Effector memory CD8-positive, alpha-beta T cell (primary cell): Measurements from ENCODE around the gene TSPY4.
"Not testable (repeated sequence)": the region's sequence is repeated elsewhere in the genome, so short reads cannot be mapped to it uniquely, and the experiment has no call there.

ENCODE experiments used
- ATAC-seq: fragments of 150-1000 bp; cut with Tn5 transposase; replicated peaks from 2 replicates; pipeline ENCODE4 v1.10.0; 2021; ENCODE audit warnings: mild to moderate bottlenecking, moderate library complexity
- DNase-seq, 3 experiments: peaks; one replicate each; pipeline ENCODE4 v3.0.0; 2021
- H3K27ac Mint-ChIP-seq, 2 donors: one replicate each; pipeline ENCODE4 v1.8.0; 2022; ENCODE audit warnings: mild to moderate bottlenecking in 2 of 2, mixed read lengths in 2 of 2, moderate library complexity in 2 of 2
- H3K27me3 Mint-ChIP-seq, 2 donors: one replicate each; pipeline ENCODE4 v1.8.0; 2022; ENCODE audit warnings: mixed read lengths in 2 of 2
- H3K36me3 Mint-ChIP-seq: one replicate; pipeline ENCODE4 v1.8.0; 2022; ENCODE audit warnings: mild to moderate bottlenecking, moderate library complexity, mixed read lengths; ENCODE audit not compliant: insufficient read depth
- H3K4me1 Mint-ChIP-seq, 2 donors: one replicate each; pipeline ENCODE4 v1.8.0; 2022; ENCODE audit warnings: low read depth in 2 of 2, mixed read lengths in 2 of 2
- H3K4me3 Mint-ChIP-seq, 2 donors: one replicate each; pipeline ENCODE4 v1.8.0; 2022; ENCODE audit warnings: mild to moderate bottlenecking in 2 of 2, mixed read lengths in 2 of 2, moderate library complexity in 2 of 2
- H3K9me3 Mint-ChIP-seq, 2 donors: one replicate each; pipeline ENCODE4 v1.8.0; 2022; ENCODE audit warnings: mixed read lengths in 2 of 2
- total RNA-seq, 9 experiments: gene quantifications; one replicate each; lab custom pipeline; 2026; lab: John Stamatoyannopoulos, UW

TSPY4 gene, protein sequence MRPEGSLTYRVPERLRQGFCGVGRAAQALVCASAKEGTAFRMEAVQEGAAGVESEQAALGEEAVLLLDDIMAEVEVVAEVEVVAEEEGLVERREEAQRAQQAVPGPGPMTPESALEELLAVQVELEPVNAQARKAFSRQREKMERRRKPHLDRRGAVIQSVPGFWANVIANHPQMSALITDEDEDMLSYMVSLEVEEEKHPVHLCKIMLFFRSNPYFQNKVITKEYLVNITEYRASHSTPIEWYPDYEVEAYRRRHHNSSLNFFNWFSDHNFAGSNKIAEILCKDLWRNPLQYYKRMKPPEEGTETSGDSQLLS
- total RNA-seq = 0 reads per million in 9 experiments

DNA sequence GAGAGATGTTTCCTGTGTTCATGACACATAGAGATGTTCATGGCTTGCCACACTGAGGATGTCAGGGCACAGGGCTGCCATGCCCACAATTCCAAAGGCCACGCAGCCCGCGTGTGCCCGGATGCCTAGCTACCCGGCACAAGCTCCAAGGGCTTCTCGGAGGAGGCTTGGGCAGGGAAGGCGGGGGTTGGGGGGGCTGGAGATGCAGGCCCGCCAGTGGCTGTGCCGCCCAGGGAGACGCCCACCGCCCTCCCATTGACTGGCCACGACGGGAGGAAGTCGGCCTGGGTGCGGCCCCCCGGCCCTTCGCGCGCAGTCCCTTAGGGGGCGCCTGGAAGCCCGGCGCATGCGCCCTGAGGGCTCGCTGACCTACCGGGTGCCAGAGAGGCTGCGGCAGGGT is at the start of gene TSPY4:
Gene TSPY4, plus strand, starts transcription at position 301 of the 400 bp plus-strand sequence. Its CDS starts 46 bp downstream, at position 347.
- H3K4me1 Mint-ChIP-seq, H3K4me3 Mint-ChIP-seq, DNase-seq, H3K9me3 Mint-ChIP-seq, ATAC-seq, H3K27ac Mint-ChIP-seq, H3K36me3 Mint-ChIP-seq, H3K27me3 Mint-ChIP-seq: not testable (repeated sequence)

DNA sequence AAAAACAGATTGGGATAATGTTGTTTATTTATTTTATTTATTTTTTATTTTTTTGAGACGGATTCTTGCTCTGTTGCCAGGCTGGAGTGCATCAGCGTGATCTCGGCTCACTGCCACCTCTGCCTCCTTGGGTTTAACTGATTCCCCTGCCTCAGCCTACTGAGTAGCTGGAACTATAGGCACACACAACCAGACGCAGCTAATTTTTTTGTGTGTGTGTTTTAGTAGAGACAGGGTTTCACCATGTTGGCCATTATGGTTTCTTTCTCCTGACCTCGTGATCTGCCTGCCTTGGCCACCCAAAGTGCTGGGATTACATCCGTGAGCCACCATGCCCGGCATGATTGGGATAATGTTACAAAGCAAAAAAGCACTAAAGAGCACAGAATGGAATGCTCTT is 16.3 kb upstream of the TSPY4 start:
- Mint-ChIP-seq H3K4me1 (no peaks in the 10 kb centered on the region), H3K4me3 (no peak overlapping the region), H3K27me3 (no peaks in the 10 kb centered on the region), H3K36me3 (no peaks in the 10 kb centered on the region), H3K9me3 (peaks cover 0 to 4% of the 10 kb centered on the region in 2 donors), H3K27ac (no peak overlapping the region)
- DNase-seq (no peak), ATAC-seq (no peak)

DNA sequence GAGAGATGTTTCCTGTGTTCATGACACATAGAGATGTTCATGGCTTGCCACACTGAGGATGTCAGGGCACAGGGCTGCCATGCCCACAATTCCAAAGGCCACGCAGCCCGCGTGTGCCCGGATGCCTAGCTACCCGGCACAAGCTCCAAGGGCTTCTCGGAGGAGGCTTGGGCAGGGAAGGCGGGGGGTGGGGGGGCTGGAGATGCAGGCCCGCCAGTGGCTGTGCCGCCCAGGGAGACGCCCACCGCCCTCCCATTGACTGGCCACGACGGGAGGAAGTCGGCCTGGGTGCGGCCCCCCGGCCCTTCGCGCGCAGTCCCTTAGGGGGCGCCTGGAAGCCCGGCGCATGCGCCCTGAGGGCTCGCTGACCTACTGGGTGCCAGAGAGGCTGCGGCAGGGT is 20.2 kb downstream of the TSPY4 start, which contains the start of gene TSPY8:
Gene TSPY8, plus strand, starts transcription at position 301 of the 400 bp plus-strand sequence. Its CDS starts 46 bp downstream, at position 347.
- not testable (repeated sequence) for DNase-seq, H3K27me3 Mint-ChIP-seq, H3K36me3 Mint-ChIP-seq, H3K4me1 Mint-ChIP-seq, H3K9me3 Mint-ChIP-seq, ATAC-seq, H3K4me3 Mint-ChIP-seq, H3K27ac Mint-ChIP-seq
